Left renal pelvis (tissue), 4 donors: Measurements from ENCODE around the gene INKA2. TPM values are rescaled to one million over a fixed set of nuclear protein-coding genes. Genes with fewer than 3 reads are reported as not detected.
A peak's percentile ranks its signal among the peaks of the same experiment; 100 is the strongest.

Experiments used
- DNase-seq, 4 donors: peaks; one replicate each; pipeline ENCODE4 v3.0.0-alpha.2; 2013; ENCODE audit warnings: low read depth in 4 of 4, low spot score in 3 of 4
- polyA plus RNA-seq, 4 donors: library from polyadenylated mRNA; unstranded; fragments of 120-200 nt; gene quantifications; one replicate each; pipeline ENCODE4 v1.2.1, GENCODE V29; 2013; ENCODE audit not compliant: insufficient read length in 4 of 4

The INKA2 gene
- 1 to 10 TPM; 1.5 to 3.0 (median 2.6) TPM for polyA plus RNA-seq

GRCh38 chr1:111739194-111739924, at the start of gene INKA2:
Gene INKA2, minus strand, starts transcription at chr1:111739395. Its CDS starts 153 bp downstream, at chr1:111739242.
- peak in 1 of 4 donors; percentile 64 for DNase-seq

- DNase-seq: no peak
These were observed 47.5 kb upstream of the INKA2 start for GRCh38 chr1:111786669-111787207.

GRCh38 chr1:111784273-111784901, 45.2 kb upstream of the INKA2 start:
- no peak for DNase-seq

- no peak for DNase-seq
These were observed 40.4 kb upstream of the INKA2 start for GRCh38 chr1:111779546-111779945.

DNA sequence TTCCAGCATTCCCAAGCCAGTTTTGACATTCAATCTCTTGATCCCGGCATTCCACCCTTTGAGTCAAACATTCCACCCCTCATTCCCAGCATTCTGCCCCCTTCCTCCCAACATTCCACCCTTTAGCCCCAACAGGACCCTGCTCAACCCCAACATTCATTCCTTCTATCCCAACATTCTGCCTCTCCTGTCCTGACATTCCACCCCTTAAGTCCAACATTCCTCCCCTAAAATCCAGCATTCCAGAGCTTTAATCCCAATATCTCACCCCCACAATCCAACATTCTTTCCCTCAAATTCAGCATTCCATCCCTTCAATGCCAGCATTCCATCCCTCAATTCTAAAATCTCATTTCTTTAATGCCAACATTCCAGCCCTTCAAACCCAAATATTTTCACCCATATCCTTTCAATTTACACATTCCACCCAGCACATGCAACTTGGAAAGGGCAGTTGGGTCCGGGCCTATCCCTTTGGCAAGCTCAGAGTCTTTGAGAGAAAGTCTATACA, 39.4 kb upstream of the INKA2 start:
- DNase-seq: no peak

GRCh38 chr1:111778066-111778465, 38.9 kb upstream of the INKA2 start:
- no peak for DNase-seq

DNA sequence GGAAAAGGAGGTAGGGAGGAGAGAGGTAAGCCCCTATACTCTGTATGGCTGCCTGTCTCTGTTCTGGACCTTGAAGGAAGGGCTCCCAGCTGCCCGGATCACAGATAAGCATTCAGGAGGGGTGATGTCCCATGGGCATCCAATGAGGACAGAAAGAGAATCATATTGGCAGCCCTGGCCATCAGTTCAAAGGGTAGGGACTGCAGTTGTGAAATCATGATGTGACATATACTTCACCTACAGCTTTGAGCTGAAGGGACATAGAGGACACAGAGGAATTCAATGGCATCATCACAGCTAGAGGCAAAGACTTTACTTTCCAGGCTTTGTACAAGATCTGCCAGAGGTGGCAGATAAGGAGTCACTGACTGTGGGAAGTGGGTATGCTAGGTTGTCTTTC, 38.1 kb upstream of the INKA2 start:
- no peak for DNase-seq

- DNase-seq: no peak
These were observed 37.7 kb upstream of the INKA2 start for GRCh38 chr1:111776861-111777260.

DNA sequence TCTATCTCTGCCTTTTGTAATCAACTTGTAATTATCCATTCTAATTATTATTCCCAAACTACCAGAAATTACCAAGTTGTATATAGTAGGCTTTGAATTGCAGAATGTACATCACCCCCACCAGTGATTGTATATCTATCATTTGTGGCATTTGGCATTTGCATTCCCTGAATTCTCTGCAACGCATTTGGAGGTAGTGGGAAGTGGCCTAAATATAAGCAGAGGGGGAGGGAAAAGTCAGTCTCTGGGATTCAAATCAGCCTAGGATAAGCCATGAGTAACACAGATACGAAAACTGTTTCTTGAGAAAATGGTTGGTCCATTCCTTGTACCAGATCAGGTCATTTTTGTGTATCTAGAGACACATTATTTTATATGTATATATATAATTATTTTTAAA, 37.2 kb upstream of the INKA2 start:
- no peak for DNase-seq

GRCh38 chr1:111775966-111776365, 36.8 kb upstream of the INKA2 start:
- DNase-seq: no peak

GRCh38 chr1:111770916-111771315, 31.7 kb upstream of the INKA2 start:
- no peak for DNase-seq

- peak in 3 of 4 donors; percentile 32 to 58 (median 46) for DNase-seq
These were observed 30.4 kb upstream of the INKA2 start for GRCh38 chr1:111769517-111770146.

- no peak for DNase-seq
These were observed 29.4 kb upstream of the INKA2 start for GRCh38 chr1:111768625-111769024.

- no peak for DNase-seq
These were observed 28.8 kb upstream of the INKA2 start for GRCh38 chr1:111768023-111768422.

- no peak for DNase-seq
These were observed 23.1 kb upstream of the INKA2 start for GRCh38 chr1:111762332-111762731.

GRCh38 chr1:111761717-111762116, 22.5 kb upstream of the INKA2 start:
- DNase-seq: no peak

GRCh38 chr1:111758373-111758772, 19.2 kb upstream of the INKA2 start:
- no peak for DNase-seq

GRCh38 chr1:111756124-111756513, 16.9 kb upstream of the INKA2 start:
- no peak for DNase-seq

DNA sequence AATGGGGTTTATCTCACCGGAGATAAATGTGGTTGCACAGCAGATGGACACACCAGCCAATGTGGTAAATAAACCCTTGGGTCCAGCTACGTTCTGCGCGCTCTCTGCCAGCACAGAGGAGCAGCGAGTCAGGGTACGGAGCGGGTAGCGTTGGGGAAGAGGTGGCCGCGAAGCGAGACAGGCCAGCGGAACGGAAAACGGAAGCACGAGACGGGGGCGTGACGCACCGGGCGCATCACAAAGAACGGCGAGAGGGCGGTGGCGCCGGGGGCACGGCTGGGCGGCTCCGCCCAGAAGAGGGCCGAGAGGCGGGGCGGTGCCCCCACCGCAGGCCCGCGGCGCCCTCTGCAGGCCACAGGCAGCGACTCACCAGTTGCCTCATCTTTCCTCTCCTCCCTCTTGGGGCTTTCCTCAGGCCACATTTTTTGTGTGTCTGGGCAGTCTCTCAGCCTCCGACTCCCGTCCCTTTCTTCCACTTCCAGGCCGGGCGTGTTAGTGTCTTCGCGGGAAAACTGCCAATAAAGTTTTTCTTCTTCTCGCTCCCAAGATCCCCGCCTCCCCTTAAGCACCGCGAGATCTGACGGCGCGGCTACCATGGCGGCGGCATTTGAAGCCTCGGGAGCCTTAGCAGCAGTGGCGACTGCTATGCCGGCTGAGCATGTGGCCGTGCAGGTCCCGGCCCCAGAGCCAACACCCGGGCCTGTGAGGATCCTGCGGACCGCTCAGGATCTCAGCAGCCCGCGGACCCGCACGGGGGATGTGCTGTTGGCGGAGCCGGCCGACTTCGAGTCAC, 16.3 kb upstream of the INKA2 start, which contains the start of gene DDX20:
DDX20 (plus strand) TSS at position 571 of the 793 bp plus-strand sequence; CDS start at position 595, 24 bp downstream.
- peak; percentile 91 to 96 (median 94) for DNase-seq

GRCh38 chr1:111754984-111755330, 15.8 kb upstream of the INKA2 start:
- DNase-seq: no peak
